Forelimb muscle (tissue), 1 donor: ENCODE results near the gene CABLES1. TPM values are rescaled to one million over a fixed set of nuclear protein-coding genes. Genes with fewer than 3 reads are reported as not detected.

Experiments used
- DNase-seq: peaks from one replicate; pipeline ENCODE4 v3.0.0-alpha.2; 2013; ENCODE audit warnings: low read depth
- polyA plus RNA-seq: library from polyadenylated mRNA; unstranded; fragments of 120-200 nt; gene quantifications from one replicate; pipeline ENCODE4 v1.2.1, GENCODE V29; 2013; ENCODE audit not compliant: insufficient read length

CABLES1 gene
- polyA plus RNA-seq, 1 donor: 5.3 TPM

- no peak for DNase-seq
Measured at GRCh38 chr18:23165271-23166068, 30.2 kb downstream of the CABLES1 start.

- no peak for DNase-seq
Measured at GRCh38 chr18:23166891-23167541, 31.7 kb downstream of the CABLES1 start.

GRCh38 chr18:23169673-23170044, 34.4 kb downstream of the CABLES1 start:
- DNase-seq: no peak

GRCh38 chr18:23170137-23170536, 34.9 kb downstream of the CABLES1 start:
- DNase-seq: no peak

- DNase-seq: no peak
Measured at GRCh38 chr18:23171581-23172156, 36.4 kb downstream of the CABLES1 start.

GRCh38 chr18:23172591-23173380, 37.5 kb downstream of the CABLES1 start:
- no peak for DNase-seq

GRCh38 chr18:23173912-23174311, 38.6 kb downstream of the CABLES1 start:
- no peak for DNase-seq

- no peak for DNase-seq
Measured at GRCh38 chr18:23176701-23177432, 41.6 kb downstream of the CABLES1 start.

- no peak for DNase-seq
Measured at GRCh38 chr18:23177433-23178072, 42.3 kb downstream of the CABLES1 start.

- DNase-seq: no peak
Measured at GRCh38 chr18:23178201-23178600, 42.9 kb downstream of the CABLES1 start.

- DNase-seq: no peak
Measured at GRCh38 chr18:23178661-23179081, 43.4 kb downstream of the CABLES1 start.

- no peak for DNase-seq
Measured at GRCh38 chr18:23179416-23179815, 44.1 kb downstream of the CABLES1 start.

- DNase-seq: no peak
Measured at GRCh38 chr18:23181547-23181946, 46.3 kb downstream of the CABLES1 start.

GRCh38 chr18:23182606-23183005, 47.3 kb downstream of the CABLES1 start:
- no peak for DNase-seq

GRCh38 chr18:23183411-23184150, 48.3 kb downstream of the CABLES1 start:
- DNase-seq: no peak

GRCh38 chr18:23186781-23187180, 51.5 kb downstream of the CABLES1 start:
- no peak for DNase-seq

- no peak for DNase-seq
Measured at GRCh38 chr18:23188068-23188760, 52.9 kb downstream of the CABLES1 start.

- no peak for DNase-seq
Measured at GRCh38 chr18:23189099-23189498, 53.8 kb downstream of the CABLES1 start.
